ENCODE results near the gene TNFSF11.

TNFSF11 gene

GRCh38 chr13:42654722-42655121 lies 80.8 kb downstream of the TNFSF11 start:
- DNase-seq (ENCODE audit: low read depth), result no peak

- no peak for DNase-seq (ENCODE audit: low read depth)
These were observed 82.2 kb downstream of the TNFSF11 start for GRCh38 chr13:42656161-42656560.

GRCh38 chr13:42656958-42657357 lies 83.0 kb downstream of the TNFSF11 start:
- DNase-seq (ENCODE audit: low read depth), result no peak

All from T-helper 22 cell (primary cell).